Breast epithelium (tissue), 3 donors: ENCODE measurements around the gene MOCS2.

ENCODE experiments used
- CTCF ChIP-seq, 3 donors: fragments of 450-650 bp; IDR thresholded peaks; one replicate each; pipeline ENCODE4 v1.5.1; 2016 to 2017; ENCODE audit warnings: antibody characterized with exemption in 3 of 3, mild to moderate bottlenecking in 3 of 3, moderate library complexity in 3 of 3
- POLR2A ChIP-seq: fragments of 450-650 bp; IDR thresholded peaks from one replicate; pipeline ENCODE4 v1.6.1; 2016; ENCODE audit warnings: antibody characterized with exemption, mild to moderate bottlenecking, moderate library complexity

- TF ChIP-seq POLR2A: no peak
- no peak for TF ChIP-seq CTCF (IDR thresholded peaks at IDR 0.05)
These were observed 20.7 kb upstream of the MOCS2 start for GRCh38 chr5:53130266-53130665.
